ENCODE measurements around the gene TRIM3.

DNA sequence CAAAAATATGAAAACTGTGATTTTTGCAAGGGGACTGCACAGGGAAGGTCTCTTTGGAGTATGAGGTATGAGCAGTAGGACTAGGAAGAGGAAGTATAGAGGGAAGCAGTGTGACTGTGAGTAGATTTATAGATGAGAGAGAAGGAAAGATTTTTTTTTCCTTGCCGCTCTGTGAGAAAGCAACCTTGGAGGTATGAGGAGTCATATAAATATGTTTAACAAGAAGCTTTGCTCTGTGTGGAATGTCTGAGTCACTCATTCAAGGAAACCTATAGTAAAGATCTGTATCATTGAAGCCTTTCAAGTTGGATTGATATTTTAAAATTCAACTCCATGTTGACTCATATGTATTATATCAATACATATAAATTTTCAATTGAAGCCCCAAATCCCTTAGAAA lies 49.5 kb upstream of the TRIM3 start:
- TF ChIP-seq GATA2 (IDR thresholded peaks at IDR 0.05; ENCODE audit: low read depth, low read length) (no peak), GATA3 (IDR thresholded peaks at IDR 0.05; ENCODE audit: low read depth, low read length) (no peak)
